HCT116 (cell line): Measurements from ENCODE around the gene CNTNAP2. TPM values are rescaled to one million over a fixed set of nuclear protein-coding genes. Genes with fewer than 3 reads are reported as not detected.

ENCODE experiments used
- ATAC-seq: fragments of 200-7000 bp; cut with Tn5 transposase; 2 replicates; pipeline ENCODE4 v1.9.1; 2020; ENCODE audit warnings: mild to moderate bottlenecking, moderate library complexity
- BruUV-seq: library from RNA; stranded (reverse); fragments of 400-500 nt; replicated peaks from 2 replicates; lab custom pipeline; 2021; lab: Mats Ljungman, UMichigan
- CTCF ChIA-PET: fragments of 300-600 bp; sonication (Branson Sonifier 250); formaldehyde crosslinking; loops from one replicate; lab custom pipeline; 2021; ENCODE audit warnings: antibody characterized with exemption; lab: Charles Lee
- POLR2A ChIA-PET: fragments of 300-600, 350-600 bp; sonication (Branson Sonifier 250); formaldehyde crosslinking; loops from one replicate; lab custom pipeline; 2021; ENCODE audit warnings: antibody characterized with exemption; lab: Charles Lee
- RAD21 ChIA-PET, 2 experiments: fragments of 300-600 bp; sonication (Branson Sonifier 250); formaldehyde crosslinking; loops; one replicate each; lab custom pipeline; 2023; ENCODE audit warnings: low total read pairs in 2 of 2; ENCODE audit not compliant: uncharacterized antibody in 2 of 2, unreplicated experiment in 2 of 2, low non-redundant PET in 1 of 2; lab: Charles Lee
- DNase-seq: peaks from one replicate; pipeline ENCODE4 v3.0.0-alpha.2; 2010; ENCODE audit warnings: low read depth, low spot score
- H2AFZ ChIP-seq: fragments of 200-600 bp; shearing (Covaris generic), sonication (generic); 2 replicates; pipeline ENCODE4 v1.6.1; 2017; ENCODE audit warnings: low read depth, mixed run types, mixed read lengths, antibody characterized with exemption, low read length; ENCODE audit not compliant: poor library complexity, severe bottlenecking
- H3K27ac ChIP-seq: 2 replicates; pipeline ENCODE4 v1.5.1; 2012; ENCODE audit warnings: low read depth, low read length
- H3K27me3 ChIP-seq: fragments of 200-600 bp; sonication (generic); 2 replicates; pipeline ENCODE4 v1.6.1; 2016; ENCODE audit warnings: mixed run types, low read length, mixed read lengths; ENCODE audit not compliant: insufficient read depth
- H3K36me3 ChIP-seq, 2 experiments: fragments of 200-500 bp in 1 of 2; fragments of 200-600 bp in 1 of 2; sonication (Bioruptor generic) in 1 of 2; sonication (generic) in 1 of 2; 2 replicates each; pipeline versions ENCODE4 v1.5.1 to v1.6.1; 2014 to 2016; ENCODE audit warnings: low read length in 2 of 2, inconsistent platforms in 1 of 2, mixed read lengths in 1 of 2, mixed run types in 1 of 2; ENCODE audit not compliant: insufficient read depth in 2 of 2, control insufficient read depth in 1 of 2
- H3K4me1 ChIP-seq, 2 experiments: fragments of 200-600 bp in 1 of 2; sonication (generic) in 1 of 2; 2 replicates each; pipeline versions ENCODE4 v1.5.1 to v1.6.1; 2012 to 2017; ENCODE audit warnings: low read length in 2 of 2, inconsistent platforms in 1 of 2, mild to moderate bottlenecking in 1 of 2, mixed read lengths in 1 of 2, mixed run types in 1 of 2, moderate library complexity in 1 of 2; ENCODE audit not compliant: insufficient read depth in 2 of 2, control insufficient read depth in 1 of 2
- H3K4me2 ChIP-seq: fragments of 200-600 bp; sonication (generic); 2 replicates; pipeline ENCODE4 v1.6.1; 2017; ENCODE audit warnings: mixed run types, low read length, mixed read lengths
- H3K4me3 ChIP-seq, 2 experiments: fragments of 200-600 bp in 1 of 2; sonication (generic) in 1 of 2; replicated peaks in 1 of 2; 2 replicates each; pipeline ENCODE4 v1.5.1; 2011 to 2016; ENCODE audit warnings: low read length in 2 of 2, control low read depth in 1 of 2, low read depth in 1 of 2, mild to moderate bottlenecking in 1 of 2, mixed read lengths in 1 of 2, mixed run types in 1 of 2
- H3K79me2 ChIP-seq: fragments of 200-600 bp; sonication (generic); 2 replicates; pipeline ENCODE4 v1.6.1; 2017; ENCODE audit warnings: mild to moderate bottlenecking, mixed run types, low read length, moderate library complexity, mixed read lengths; ENCODE audit not compliant: insufficient read depth
- H3K9ac ChIP-seq: fragments of 200-600 bp; sonication (generic); 2 replicates; pipeline ENCODE4 v1.6.1; 2016; ENCODE audit warnings: low read length, mixed read lengths
- H3K9me2 ChIP-seq: fragments of 200-600 bp; sonication (generic), shearing (Covaris generic); 2 replicates; pipeline ENCODE4 v1.6.1; 2017; ENCODE audit warnings: mixed run types, mild to moderate bottlenecking, moderate library complexity; ENCODE audit not compliant: insufficient read depth
- H3K9me3 ChIP-seq, 2 experiments: fragments of 200-500 bp in 1 of 2; fragments of 200-600 bp in 1 of 2; sonication (Bioruptor generic) in 1 of 2; sonication (generic) in 1 of 2; 2 replicates each; pipeline ENCODE4 v1.6.1; 2014 to 2017; ENCODE audit warnings: low read length in 2 of 2, mixed read lengths in 2 of 2, inconsistent platforms in 1 of 2, low read depth in 1 of 2, mild to moderate bottlenecking in 1 of 2, mixed run types in 1 of 2, moderate library complexity in 1 of 2; ENCODE audit not compliant: control insufficient read depth in 1 of 2, insufficient read depth in 1 of 2
- H4K20me1 ChIP-seq: fragments of 200-600 bp; sonication (generic), shearing (Covaris generic); 2 replicates; pipeline ENCODE4 v1.6.1; 2017; ENCODE audit warnings: mixed run types, mild to moderate bottlenecking, moderate library complexity; ENCODE audit not compliant: insufficient read depth
- EZH2 ChIP-seq: fragments of 200-600 bp; sonication (generic); IDR thresholded peaks from 2 replicates; pipeline ENCODE4 v1.6.1; 2017; ENCODE audit warnings: antibody characterized with exemption, mixed run types
- REST ChIP-seq: IDR thresholded peaks from 2 replicates; pipeline ENCODE4 v1.6.1; 2012; ENCODE audit warnings: low read depth
- ZFX ChIP-seq: fragments of 450-650 bp; IDR thresholded peaks from 2 replicates; pipeline ENCODE4 v1.6.1; 2017
- ZNF274 ChIP-seq: fragments of 200-500 bp; sonication (Bioruptor generic); IDR thresholded peaks from 2 replicates; pipeline ENCODE4 v1.6.1; 2014; ENCODE audit warnings: mild to moderate bottlenecking, low read depth, low read length, inconsistent platforms
- intact Hi-C: fragments of 100-400 bp; cut with micrococcal nuclease; formaldehyde crosslinking; loops from 2 replicates; pipeline ENCODE4 v1.10.0; 2022
- total RNA-seq: library from RNA; stranded (reverse); gene quantifications from one replicate; pipeline ENCODE4 v1.2.1, GENCODE V29; 2021; ENCODE audit not compliant: unreplicated experiment

The CNTNAP2 gene
- total RNA-seq, 1 experiment from 2014 or later: 0.37 TPM

GRCh38 chr7:148445260-148446044, 2328.9 kb downstream of the CNTNAP2 start:
- intact Hi-C loops: no loop called here
- BruUV-seq: no TSS peak
- ChIA-PET RAD21 (interaction anchor here in 1 of 2 experiments (0.7 kb wide), 1 partner anchor 239 kb away, joined by 3 read pairs; no protein-coding TSS in a partner anchor), CTCF (no interaction called here), POLR2A (no interaction called here)
- DNase-seq: no peak
- Histone ChIP-seq H3K36me3 (no peaks in the 10 kb centered on the region), H3K27ac (no peak overlapping the region), H3K27me3 (no peaks in the 10 kb centered on the region), H3K79me2 (no peaks in the 10 kb centered on the region), H3K4me2 (no peak overlapping the region)
- TF ChIP-seq REST: no peak
- no peak for TF ChIP-seq ZFX
- TF ChIP-seq ZNF274: no peak
- no peak for TF ChIP-seq EZH2
- TF ChIP-seq, all 23 proteins: peak for 0
- Histone ChIP-seq H3K4me1 (no peaks in the 10 kb centered on the region), H3K9me2 (no peaks in the 10 kb centered on the region), H3K9me3 (no peaks in the 10 kb centered on the region), H2AFZ (no peak overlapping the region), H4K20me1 (no peaks in the 10 kb centered on the region), H3K4me3 (no peak overlapping the region), H3K9ac (no peak overlapping the region)
- no peak for ATAC-seq
